Measurements from ENCODE around the gene MAPKAP1.
A peak's percentile ranks its signal among the peaks of the same experiment; 100 is the strongest.

Gene MAPKAP1

DNA sequence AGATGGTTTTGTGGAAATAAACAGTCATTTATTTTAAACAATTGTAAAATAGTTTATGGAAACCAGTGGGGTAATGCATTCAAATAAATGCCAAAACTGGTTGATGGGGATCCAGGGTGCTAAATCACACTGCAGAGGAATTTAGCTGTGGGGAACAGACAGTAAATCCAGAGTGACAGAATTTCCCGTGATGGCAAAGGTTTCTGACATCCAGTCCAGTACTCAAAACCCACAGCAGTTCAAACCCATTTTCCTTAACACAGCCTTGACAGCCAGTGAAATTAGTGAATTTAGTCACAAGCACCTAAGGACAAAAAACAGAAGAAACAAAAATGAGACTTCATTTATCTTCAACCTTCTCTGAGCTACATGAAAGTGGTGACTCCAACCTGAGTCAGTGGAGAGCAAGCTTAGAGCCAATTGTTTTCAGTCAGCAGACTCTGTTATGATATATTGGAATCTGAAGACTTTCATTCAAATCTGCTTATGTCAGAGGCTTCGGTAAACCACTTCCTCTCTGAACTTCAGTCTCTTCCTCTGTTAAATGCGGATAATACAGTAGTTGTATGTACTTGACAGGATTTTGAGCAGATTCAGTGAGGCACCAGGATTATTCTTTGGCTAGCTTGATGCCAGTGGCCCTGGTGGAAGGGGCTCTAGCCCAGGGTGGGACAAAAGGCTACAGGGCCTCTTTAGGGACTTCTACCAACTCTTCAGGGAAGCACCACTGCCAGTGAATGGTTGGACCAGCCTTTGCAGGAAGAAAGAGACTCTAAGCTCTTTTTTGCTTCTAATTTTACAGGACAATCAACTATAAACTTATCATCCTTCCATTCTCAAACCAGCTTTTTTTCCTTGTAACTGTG, 185.3 kb downstream of the MAPKAP1 start:
- no peaks in the 10 kb centered on the region for H3K36me3 ChIP-seq (ENCODE audit: insufficient read depth, low read length)
- DNase-seq (ENCODE audit: low read depth, low spot score): no peak
- H3K9me3 ChIP-seq (ENCODE audit: low read depth, low read length): no peaks in the 10 kb centered on the region
- no peak overlapping the region; the same call in 1 of the 2 replicates for H3K4me3 ChIP-seq
- peak overlapping the region; percentile 45; the same call in 1 of the 2 replicates for H3K27ac ChIP-seq
- H3K9ac ChIP-seq (ENCODE audit: insufficient read length): no peak overlapping the region
- TF ChIP-seq FOXP2 (optimal IDR thresholded peaks at IDR 0.05; ENCODE audit: control extremely low read depth, extremely low read length, insufficient read depth) (no peak), EZH2 (IDR thresholded peaks at IDR 0.05) (no peak)

GRCh38 chr9:125519734-125520133, 187.3 kb downstream of the MAPKAP1 start:
- Histone ChIP-seq H3K9me3 (ENCODE audit: low read depth, low read length) (no peaks in the 10 kb centered on the region), H3K4me3 (no peak overlapping the region), H3K27ac (no peak overlapping the region), H3K9ac (ENCODE audit: insufficient read length) (no peak overlapping the region), H3K36me3 (ENCODE audit: insufficient read depth, low read length) (no peaks in the 10 kb centered on the region)
- DNase-seq (ENCODE audit: low read depth, low spot score): no peak
- TF ChIP-seq POLR2AphosphoS5 (IDR thresholded peaks at IDR 0.05; ENCODE audit: borderline replicate concordance, low read depth, low read length): no peak
- TF ChIP-seq EZH2 (IDR thresholded peaks at IDR 0.05): no peak
- TF ChIP-seq FOXP2 (optimal IDR thresholded peaks at IDR 0.05; ENCODE audit: control extremely low read depth, extremely low read length, insufficient read depth): no peak

- Histone ChIP-seq H3K4me3 (no peak overlapping the region), H3K36me3 (ENCODE audit: insufficient read depth, low read length) (no peaks in the 10 kb centered on the region), H3K9ac (ENCODE audit: insufficient read length) (no peak overlapping the region), H3K27ac (no peak overlapping the region), H3K9me3 (ENCODE audit: low read depth, low read length) (no peaks in the 10 kb centered on the region)
- no peak for DNase-seq (ENCODE audit: low read depth, low spot score)
- TF ChIP-seq FOXP2 (optimal IDR thresholded peaks at IDR 0.05; ENCODE audit: control extremely low read depth, extremely low read length, insufficient read depth) (no peak), EZH2 (IDR thresholded peaks at IDR 0.05) (no peak), POLR2AphosphoS5 (IDR thresholded peaks at IDR 0.05; ENCODE audit: borderline replicate concordance, low read depth, low read length) (no peak)
Observed at GRCh38 chr9:125517577-125517976, 189.4 kb downstream of the MAPKAP1 start.

GRCh38 chr9:125515983-125516940, 190.7 kb downstream of the MAPKAP1 start:
- DNase-seq (ENCODE audit: low read depth, low spot score): no peak
- Histone ChIP-seq H3K4me3 (no peak overlapping the region), H3K9ac (ENCODE audit: insufficient read length) (no peak overlapping the region), H3K9me3 (ENCODE audit: low read depth, low read length) (no peaks in the 10 kb centered on the region), H3K36me3 (ENCODE audit: insufficient read depth, low read length) (no peaks in the 10 kb centered on the region), H3K27ac (no peak overlapping the region)
- TF ChIP-seq POLR2AphosphoS5 (IDR thresholded peaks at IDR 0.05; ENCODE audit: borderline replicate concordance, low read depth, low read length) (no peak), FOXP2 (optimal IDR thresholded peaks at IDR 0.05; ENCODE audit: control extremely low read depth, extremely low read length, insufficient read depth) (no peak), EZH2 (IDR thresholded peaks at IDR 0.05) (no peak)

GRCh38 chr9:125515281-125515680, 191.7 kb downstream of the MAPKAP1 start:
- TF ChIP-seq POLR2AphosphoS5 (IDR thresholded peaks at IDR 0.05; ENCODE audit: borderline replicate concordance, low read depth, low read length) (no peak), FOXP2 (optimal IDR thresholded peaks at IDR 0.05; ENCODE audit: control extremely low read depth, extremely low read length, insufficient read depth) (no peak), EZH2 (IDR thresholded peaks at IDR 0.05) (no peak)
- Histone ChIP-seq H3K36me3 (ENCODE audit: insufficient read depth, low read length) (no peaks in the 10 kb centered on the region), H3K9me3 (ENCODE audit: low read depth, low read length) (no peaks in the 10 kb centered on the region), H3K4me3 (no peak overlapping the region), H3K27ac (no peak overlapping the region), H3K9ac (ENCODE audit: insufficient read length) (no peak overlapping the region)
- DNase-seq (ENCODE audit: low read depth, low spot score): no peak

DNA sequence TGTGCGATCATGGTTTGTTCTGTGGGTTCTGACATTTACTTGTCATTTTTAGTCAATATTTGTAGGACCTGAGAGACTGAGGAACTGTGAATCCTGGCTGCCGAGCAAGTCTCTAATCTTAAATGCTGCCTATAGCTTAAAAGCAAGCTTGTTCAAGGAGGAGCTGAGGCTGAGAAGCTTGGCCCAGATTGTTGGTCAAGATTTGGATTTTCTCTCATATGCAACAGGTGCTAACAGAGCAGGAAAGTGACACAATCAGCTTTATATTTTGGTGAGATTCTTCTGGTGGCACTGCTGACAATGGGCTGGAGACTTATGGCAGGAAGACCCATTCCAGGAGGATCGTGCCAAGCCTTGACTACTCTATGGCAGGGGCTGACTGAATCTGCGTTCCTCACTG, 192.5 kb downstream of the MAPKAP1 start:
- Histone ChIP-seq H3K9ac (ENCODE audit: insufficient read length) (no peak overlapping the region), H3K4me3 (no peak overlapping the region), H3K9me3 (ENCODE audit: low read depth, low read length) (no peaks in the 10 kb centered on the region), H3K27ac (no peak overlapping the region), H3K36me3 (ENCODE audit: insufficient read depth, low read length) (no peaks in the 10 kb centered on the region)
- TF ChIP-seq POLR2AphosphoS5 (IDR thresholded peaks at IDR 0.05; ENCODE audit: borderline replicate concordance, low read depth, low read length) (no peak), EZH2 (IDR thresholded peaks at IDR 0.05) (no peak), FOXP2 (optimal IDR thresholded peaks at IDR 0.05; ENCODE audit: control extremely low read depth, extremely low read length, insufficient read depth) (no peak)
- no peak for DNase-seq (ENCODE audit: low read depth, low spot score)

DNA sequence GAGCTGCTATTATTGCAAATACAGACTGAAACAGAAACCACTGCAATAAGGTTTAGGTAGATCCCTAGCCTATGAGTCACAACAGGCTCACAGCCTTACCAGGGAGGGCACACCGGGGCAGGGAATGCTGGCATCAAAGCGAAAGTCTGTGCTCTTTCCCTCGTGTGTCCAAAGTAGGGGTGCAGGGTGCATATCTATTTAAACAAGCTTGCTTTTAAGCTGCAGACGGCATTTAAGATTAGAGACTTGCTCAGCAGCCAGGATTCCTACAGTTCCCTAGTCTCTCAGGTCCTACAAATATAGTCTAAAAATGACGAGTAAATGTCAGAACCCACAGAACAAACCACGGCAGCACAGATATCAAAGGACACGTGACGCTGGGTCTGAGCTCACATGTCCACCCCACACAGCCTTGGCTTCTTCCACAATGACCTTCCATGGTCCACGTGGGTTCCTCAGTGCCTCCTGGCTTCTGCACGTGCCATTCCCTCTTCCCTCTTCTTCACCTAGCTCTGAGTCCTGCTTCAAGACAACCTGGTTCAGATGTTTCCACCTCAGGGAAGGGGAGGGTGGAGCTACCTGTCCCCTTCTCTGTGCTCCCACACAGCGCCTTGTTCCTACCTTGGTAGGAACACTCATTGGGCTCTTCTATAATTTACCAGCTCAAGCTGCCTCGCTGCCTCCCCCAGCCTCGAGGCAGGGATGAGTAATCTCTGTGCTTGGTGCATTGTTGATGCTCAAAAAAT, 193.2 kb downstream of the MAPKAP1 start:
- DNase-seq (ENCODE audit: low read depth, low spot score): no peak
- no peaks in the 10 kb centered on the region for H3K36me3 ChIP-seq (ENCODE audit: insufficient read depth, low read length)
- no peaks in the 10 kb centered on the region for H3K9me3 ChIP-seq (ENCODE audit: low read depth, low read length)
- H3K4me3 ChIP-seq: no peak overlapping the region
- H3K9ac ChIP-seq (ENCODE audit: insufficient read length): no peak overlapping the region
- TF ChIP-seq POLR2AphosphoS5 (IDR thresholded peaks at IDR 0.05; ENCODE audit: borderline replicate concordance, low read depth, low read length) (no peak), EZH2 (IDR thresholded peaks at IDR 0.05) (no peak), FOXP2 (optimal IDR thresholded peaks at IDR 0.05; ENCODE audit: control extremely low read depth, extremely low read length, insufficient read depth) (no peak)
- no peak overlapping the region for H3K27ac ChIP-seq

DNA sequence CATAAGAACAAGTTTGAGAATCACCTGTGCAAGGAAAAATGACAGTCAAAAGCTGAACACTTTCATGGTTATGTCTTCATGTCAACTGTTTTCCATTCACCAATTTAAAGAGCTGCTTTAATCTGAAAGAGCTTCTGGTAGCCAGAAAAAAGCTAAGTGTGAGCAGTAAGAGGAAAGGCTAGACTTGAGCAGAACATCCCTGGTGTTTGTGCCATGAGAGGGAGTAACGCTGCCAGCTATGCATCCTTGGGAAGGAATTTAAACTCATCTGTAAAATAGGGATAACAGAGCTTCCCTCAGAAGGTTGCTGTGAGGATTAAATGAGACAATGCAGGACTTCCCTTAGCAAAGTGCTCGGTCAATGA, 193.7 kb downstream of the MAPKAP1 start:
- TF ChIP-seq POLR2AphosphoS5 (IDR thresholded peaks at IDR 0.05; ENCODE audit: borderline replicate concordance, low read depth, low read length) (no peak), EZH2 (IDR thresholded peaks at IDR 0.05) (no peak), FOXP2 (optimal IDR thresholded peaks at IDR 0.05; ENCODE audit: control extremely low read depth, extremely low read length, insufficient read depth) (no peak)
- H3K4me3 ChIP-seq: no peak overlapping the region
- H3K9me3 ChIP-seq (ENCODE audit: low read depth, low read length): no peaks in the 10 kb centered on the region
- H3K27ac ChIP-seq: no peak overlapping the region
- no peak overlapping the region for H3K9ac ChIP-seq (ENCODE audit: insufficient read length)
- H3K36me3 ChIP-seq (ENCODE audit: insufficient read depth, low read length): no peaks in the 10 kb centered on the region
- no peak for DNase-seq (ENCODE audit: low read depth, low spot score)
